HUES6 (cell line): ENCODE results near the gene PALB2.
"Not testable (repeated sequence)": the region's sequence is repeated elsewhere in the genome, so short reads cannot be mapped to it uniquely, and the experiment has no call there.

Experiments used
- H3K27ac ChIP-seq: 2 replicates; pipeline ENCODE4 v1.7.0; 2013; ENCODE audit warnings: low read depth, mild to moderate bottlenecking, low read length, inconsistent platforms
- H3K27me3 ChIP-seq: 2 replicates; pipeline ENCODE4 v1.6.1; 2013; ENCODE audit warnings: low read length; ENCODE audit not compliant: control insufficient read depth, insufficient read depth
- H3K36me3 ChIP-seq: 2 replicates; pipeline ENCODE4 v1.6.1; 2013; ENCODE audit warnings: low read length; ENCODE audit not compliant: control insufficient read depth, insufficient read depth
- H3K4me1 ChIP-seq: 2 replicates; pipeline ENCODE4 v1.6.1; 2013; ENCODE audit warnings: low read length; ENCODE audit not compliant: control insufficient read depth, insufficient read depth
- H3K4me3 ChIP-seq: 2 replicates; pipeline ENCODE4 v1.5.1; 2013; ENCODE audit warnings: low read depth, low read length
- H3K9ac ChIP-seq: one replicate; pipeline ENCODE4 v1.6.1; 2013; ENCODE audit warnings: mild to moderate bottlenecking, low read length
- H3K9me3 ChIP-seq: 2 replicates; pipeline ENCODE4 v1.6.1; 2013; ENCODE audit warnings: low read depth, low read length; ENCODE audit not compliant: control insufficient read depth, insufficient read depth

Gene PALB2

DNA sequence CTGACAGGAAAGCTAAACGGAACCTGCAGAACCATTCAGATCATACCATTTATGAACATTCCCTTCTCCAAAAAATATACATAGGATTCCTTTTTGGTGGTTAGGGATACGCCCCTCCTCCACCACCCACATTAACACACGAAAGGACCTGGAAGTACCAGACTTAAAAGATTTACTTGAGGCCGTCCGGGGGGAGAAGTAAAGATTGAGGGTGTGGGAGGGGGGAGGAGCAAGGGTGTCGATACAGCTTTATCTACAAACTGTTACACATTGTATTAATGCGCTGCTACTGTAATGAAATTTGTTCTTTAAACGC lies 537 bp downstream of the PALB2 start:
- H3K36me3 ChIP-seq, result peaks cover 55% of the 10 kb centered on the region
- H3K27me3 ChIP-seq, result no peaks in the 10 kb centered on the region
- peak overlapping the region; percentile 97 for H3K27ac ChIP-seq
- H3K4me3 ChIP-seq, result peak overlapping the region; percentile 100
- peaks cover 16% of the 10 kb centered on the region for H3K4me1 ChIP-seq
- no peaks in the 10 kb centered on the region for H3K9me3 ChIP-seq
- peak overlapping the region; percentile 99 for H3K9ac ChIP-seq

DNA sequence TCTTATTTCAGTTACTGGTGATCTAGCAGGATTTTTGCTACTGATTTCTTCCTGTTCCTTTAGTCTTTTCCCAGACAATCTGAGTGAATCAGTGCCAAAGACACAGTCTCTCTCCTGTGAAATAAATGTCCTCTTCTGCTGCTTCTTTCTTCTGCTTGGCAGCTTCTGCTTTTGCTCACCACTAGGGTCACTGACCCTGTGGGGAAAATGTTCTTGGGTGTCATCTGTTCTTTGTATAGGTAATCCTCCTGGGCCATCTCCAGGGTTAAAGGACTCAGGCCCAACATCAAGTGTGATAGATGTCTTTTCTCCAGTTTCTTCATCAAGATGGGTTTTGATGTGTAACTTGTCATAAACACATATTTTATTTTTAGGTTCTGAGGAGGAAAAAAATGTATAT lies 5.2 kb downstream of the PALB2 start:
- peaks cover 69% of the 10 kb centered on the region for H3K36me3 ChIP-seq
- peaks cover 8% of the 10 kb centered on the region for H3K4me1 ChIP-seq
- no peaks in the 10 kb centered on the region for H3K9me3 ChIP-seq
- H3K4me3 ChIP-seq, result no peak overlapping the region
- no peak overlapping the region for H3K27ac ChIP-seq
- H3K9ac ChIP-seq, result no peak overlapping the region
- no peaks in the 10 kb centered on the region for H3K27me3 ChIP-seq

DNA sequence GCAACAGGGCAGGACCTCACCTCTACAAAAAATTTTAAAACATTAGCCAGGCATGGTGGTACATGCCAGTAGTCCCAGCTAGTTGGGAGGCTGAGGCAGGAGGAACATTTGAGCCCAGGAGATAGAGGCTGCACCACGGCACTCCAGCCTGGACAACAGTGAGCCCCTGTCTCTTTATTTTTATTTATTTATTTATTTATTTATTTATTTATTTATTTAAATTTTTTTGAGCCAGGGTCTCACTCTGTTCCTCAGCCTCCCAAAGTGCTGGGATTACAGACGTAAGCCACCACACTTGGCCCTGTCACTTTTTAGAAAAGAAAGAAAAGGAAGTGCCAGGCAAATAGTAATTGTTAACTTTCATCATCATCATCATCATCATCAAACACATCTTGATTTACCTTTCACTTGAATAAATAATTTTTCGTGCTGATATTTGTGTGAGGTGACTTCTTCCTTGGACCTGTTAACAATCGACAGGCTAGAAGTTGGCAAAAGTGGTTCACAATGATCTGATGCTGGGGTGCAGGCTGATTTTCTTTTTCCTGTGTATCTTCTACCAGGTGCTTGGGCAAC lies 6.6 kb downstream of the PALB2 start:
- Histone ChIP-seq H3K27ac (no peak overlapping the region), H3K4me1 (peaks cover under 1% of the 10 kb centered on the region; the same call in 1 of the 2 replicates), H3K36me3 (peaks cover 81% of the 10 kb centered on the region), H3K27me3 (no peaks in the 10 kb centered on the region), H3K9me3 (no peaks in the 10 kb centered on the region), H3K4me3 (no peak overlapping the region), H3K9ac (no peak overlapping the region)

DNA sequence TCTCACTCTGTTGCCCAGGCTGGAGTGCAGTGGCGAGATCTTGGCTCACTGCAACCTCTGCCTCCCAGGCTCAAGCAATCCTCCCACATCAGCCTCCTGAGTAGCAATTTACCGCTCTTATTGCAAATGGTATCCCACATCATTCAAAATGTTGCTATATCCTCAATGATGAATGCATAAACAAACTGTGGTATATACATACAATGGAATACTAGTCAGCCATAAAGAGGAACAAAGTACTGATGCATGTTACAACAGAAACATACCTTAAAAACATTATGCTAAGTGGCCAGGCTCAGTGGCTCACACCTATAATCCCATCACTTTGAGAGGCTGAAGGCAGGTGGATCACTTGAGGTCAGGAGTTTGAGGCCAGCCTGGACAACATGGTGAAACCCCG lies 9.2 kb downstream of the PALB2 start:
- peaks cover 81% of the 10 kb centered on the region for H3K36me3 ChIP-seq
- not testable (repeated sequence) for H3K4me3 ChIP-seq, H3K9me3 ChIP-seq, H3K9ac ChIP-seq, H3K27me3 ChIP-seq, H3K4me1 ChIP-seq, H3K27ac ChIP-seq

DNA sequence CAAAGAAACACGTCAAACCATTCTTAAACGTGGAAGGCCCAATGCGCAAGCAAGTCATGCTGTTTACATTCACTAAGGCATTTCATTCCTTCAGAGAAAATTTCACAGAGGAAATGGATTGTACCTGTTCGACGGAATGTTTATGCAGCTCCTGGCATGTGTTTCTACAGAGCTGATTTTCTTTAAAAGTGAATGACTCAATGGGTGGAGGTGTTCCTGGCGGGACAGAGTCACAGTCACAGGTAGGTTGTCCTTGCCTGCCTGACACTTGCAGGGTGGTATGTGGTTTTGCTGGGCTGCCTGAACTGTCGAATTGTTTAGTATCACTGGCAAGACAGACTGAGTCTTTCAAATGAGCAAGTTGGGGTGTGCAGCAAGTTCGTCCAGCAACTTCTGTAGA lies 11.6 kb downstream of the PALB2 start:
- H3K9me3 ChIP-seq, result no peaks in the 10 kb centered on the region
- peaks cover 76% of the 10 kb centered on the region for H3K36me3 ChIP-seq
- H3K4me1 ChIP-seq, result no peaks in the 10 kb centered on the region
- no peak overlapping the region for H3K9ac ChIP-seq
- no peaks in the 10 kb centered on the region for H3K27me3 ChIP-seq
- H3K27ac ChIP-seq, result no peak overlapping the region
- H3K4me3 ChIP-seq, result no peak overlapping the region

DNA sequence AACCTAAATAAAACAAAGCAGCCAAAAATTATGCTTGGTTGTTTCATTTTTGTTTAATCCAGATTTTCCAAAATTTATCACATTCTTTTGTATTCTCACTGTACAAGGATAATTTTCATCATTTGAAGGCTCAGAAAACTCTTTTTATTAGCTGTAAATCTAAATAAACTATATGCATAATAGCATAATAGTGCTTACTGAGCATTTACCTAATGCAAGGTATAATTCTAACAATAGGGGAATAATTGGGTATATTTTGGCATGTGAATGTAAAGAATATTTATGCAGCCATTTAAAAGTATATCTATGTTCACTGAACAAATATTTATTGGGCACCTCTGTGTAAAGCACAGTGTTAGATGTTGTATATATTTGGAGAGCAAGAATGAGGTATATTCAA lies 17.0 kb downstream of the PALB2 start:
- H3K9me3 ChIP-seq, result no peaks in the 10 kb centered on the region
- no peaks in the 10 kb centered on the region for H3K27me3 ChIP-seq
- H3K27ac ChIP-seq, result no peak overlapping the region
- H3K9ac ChIP-seq, result no peak overlapping the region
- H3K36me3 ChIP-seq, result peaks cover 83% of the 10 kb centered on the region
- no peak overlapping the region for H3K4me3 ChIP-seq
- no peaks in the 10 kb centered on the region for H3K4me1 ChIP-seq

DNA sequence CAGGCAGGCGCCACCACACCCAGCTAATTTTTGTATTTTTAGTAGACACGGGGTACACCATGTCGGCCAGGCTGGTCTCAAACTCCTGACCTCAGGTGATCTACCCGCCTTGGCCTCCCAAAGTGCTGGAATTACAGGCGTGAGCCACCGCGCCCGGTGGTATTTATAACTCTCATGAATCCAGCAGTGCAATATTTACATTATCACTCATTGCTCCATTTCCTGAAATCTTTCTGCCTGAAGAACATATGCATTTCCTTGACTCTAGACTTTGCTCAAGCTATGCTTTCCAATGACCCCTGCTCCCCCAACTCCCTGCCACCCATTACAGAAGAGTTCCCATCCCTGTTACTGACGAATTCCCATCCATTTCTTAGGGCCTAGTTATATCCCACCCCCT lies 25.3 kb downstream of the PALB2 start:
- Histone ChIP-seq H3K27me3 (no peaks in the 10 kb centered on the region), H3K4me3 (no peak overlapping the region), H3K27ac (no peak overlapping the region), H3K9ac (no peak overlapping the region), H3K4me1 (no peaks in the 10 kb centered on the region), H3K9me3 (no peaks in the 10 kb centered on the region), H3K36me3 (peaks cover 75% of the 10 kb centered on the region)

DNA sequence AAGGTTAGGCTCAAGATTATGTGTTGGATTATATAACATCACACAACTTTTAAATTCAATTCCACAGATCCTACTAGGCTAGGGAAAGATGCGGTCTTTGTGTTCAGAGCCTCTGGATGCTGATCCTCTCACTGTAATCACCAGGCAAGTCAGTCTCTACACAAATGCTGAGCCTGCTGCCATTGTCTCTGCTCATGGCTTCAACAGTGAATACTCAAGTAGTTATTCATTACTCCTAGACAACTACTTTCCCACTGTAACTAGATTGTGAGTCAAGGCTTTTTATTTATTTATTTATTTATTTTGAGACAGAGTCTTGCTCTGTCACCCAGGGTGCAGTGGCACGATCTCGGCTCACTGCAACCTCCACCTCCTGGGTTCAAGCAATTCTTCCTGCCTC lies 29.2 kb downstream of the PALB2 start:
- no peak overlapping the region for H3K27ac ChIP-seq
- no peak overlapping the region for H3K4me3 ChIP-seq
- no peaks in the 10 kb centered on the region for H3K27me3 ChIP-seq
- H3K36me3 ChIP-seq, result peaks cover 64% of the 10 kb centered on the region
- no peak overlapping the region for H3K9ac ChIP-seq
- H3K4me1 ChIP-seq, result no peaks in the 10 kb centered on the region
- H3K9me3 ChIP-seq, result no peaks in the 10 kb centered on the region

DNA sequence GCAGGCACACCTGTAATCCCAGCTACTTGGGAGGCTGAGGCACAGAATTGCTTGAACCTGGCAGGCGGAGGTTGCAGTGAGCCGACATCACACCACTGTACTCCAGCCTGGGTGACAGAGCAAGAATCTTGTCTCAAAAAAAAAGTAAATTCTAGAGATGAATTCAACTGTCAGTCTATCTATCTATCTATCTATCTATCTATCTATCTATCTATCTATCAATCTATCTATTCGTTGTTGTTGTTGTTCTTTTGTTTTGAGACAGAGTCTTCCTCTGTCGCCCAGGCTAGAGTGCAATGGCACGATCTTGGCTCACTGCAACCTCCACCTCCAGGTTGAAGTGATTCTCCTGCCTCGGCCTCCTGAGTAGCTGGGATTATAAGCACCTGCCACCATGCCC lies 30.2 kb downstream of the PALB2 start:
- not testable (repeated sequence) for H3K27me3 ChIP-seq, H3K9me3 ChIP-seq, H3K4me3 ChIP-seq, H3K27ac ChIP-seq, H3K9ac ChIP-seq, H3K4me1 ChIP-seq
- H3K36me3 ChIP-seq, result peaks cover 61% of the 10 kb centered on the region

DNA sequence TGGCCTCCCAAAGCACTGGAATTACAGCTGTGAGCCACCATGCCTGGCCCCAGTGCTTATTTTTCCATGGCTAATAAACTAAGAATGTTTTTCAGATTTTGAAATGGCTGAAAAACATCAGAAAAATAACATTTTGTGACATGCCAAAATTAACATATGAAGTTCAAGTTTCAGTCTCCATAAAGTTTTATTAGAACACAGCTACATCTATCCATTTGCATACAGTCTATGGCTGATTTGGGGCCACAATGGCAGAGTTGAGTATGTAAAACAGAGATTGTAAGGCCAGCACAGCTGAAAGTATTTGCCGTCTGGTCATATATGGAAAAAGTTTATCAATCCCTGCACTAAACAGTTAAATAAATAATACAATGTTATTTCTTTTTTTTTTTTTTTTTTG lies 31.2 kb downstream of the PALB2 start:
- Histone ChIP-seq H3K36me3 (peaks cover 60% of the 10 kb centered on the region), H3K4me3 (no peak overlapping the region), H3K27me3 (no peaks in the 10 kb centered on the region), H3K4me1 (no peaks in the 10 kb centered on the region), H3K9me3 (no peaks in the 10 kb centered on the region), H3K9ac (no peak overlapping the region), H3K27ac (no peak overlapping the region)

DNA sequence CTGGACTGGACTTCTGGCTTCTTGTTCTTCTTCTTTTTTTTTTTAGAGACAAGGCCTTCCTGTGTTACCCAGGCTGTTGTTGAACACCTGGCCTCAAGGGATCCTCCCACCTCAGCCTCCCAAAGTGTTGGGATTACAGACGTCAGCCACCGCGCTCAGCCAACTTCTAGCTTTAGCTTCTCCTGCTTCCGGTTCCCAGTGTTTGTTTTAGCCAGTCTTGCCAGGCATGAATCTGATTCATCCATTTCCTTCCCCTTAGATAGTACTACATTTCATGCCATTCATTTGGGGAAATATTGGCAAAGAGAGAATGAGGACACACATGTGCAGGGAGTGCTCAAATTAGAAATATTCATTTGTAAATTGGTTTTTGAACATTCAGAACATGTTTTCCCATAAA lies 32.9 kb downstream of the PALB2 start:
- Histone ChIP-seq H3K4me1 (no peaks in the 10 kb centered on the region), H3K9ac (no peak overlapping the region), H3K36me3 (peaks cover 61% of the 10 kb centered on the region), H3K4me3 (no peak overlapping the region), H3K27me3 (no peaks in the 10 kb centered on the region), H3K27ac (no peak overlapping the region), H3K9me3 (no peaks in the 10 kb centered on the region)

DNA sequence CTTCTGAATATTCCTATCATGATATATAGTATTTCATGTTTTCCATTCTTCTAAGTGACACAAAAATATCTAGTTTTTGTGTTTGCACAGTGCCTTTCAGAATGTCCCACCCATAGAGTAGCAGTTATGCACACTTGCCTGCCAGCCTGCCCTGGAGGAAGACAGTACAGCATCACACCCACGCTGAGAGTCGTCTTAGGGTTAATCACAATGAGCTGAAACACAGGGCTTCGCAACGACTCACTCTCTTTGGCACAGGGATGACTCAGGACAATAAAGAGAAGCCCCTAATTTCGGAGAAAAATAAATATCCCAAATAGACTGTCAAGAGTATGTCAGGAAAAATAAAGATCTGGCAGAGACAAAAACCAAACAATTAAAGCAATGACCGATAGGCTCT lies 33.4 kb downstream of the PALB2 start:
- Histone ChIP-seq H3K4me1 (no peaks in the 10 kb centered on the region), H3K27me3 (no peaks in the 10 kb centered on the region), H3K27ac (no peak overlapping the region), H3K36me3 (peaks cover 64% of the 10 kb centered on the region), H3K9ac (no peak overlapping the region), H3K9me3 (no peaks in the 10 kb centered on the region), H3K4me3 (no peak overlapping the region)
